ENCODE data around the gene SLC38A10. TPM values are rescaled to one million over a fixed set of nuclear protein-coding genes. Genes with fewer than 3 reads are reported as not detected.

SLC38A10 gene
- total and polyA plus RNA-seq, 7 donors: 7.8 to 88.7 (median 37.9) TPM

GRCh38 chr17:81254955-81255717 lies 40.0 kb downstream of the SLC38A10 start:
- peaks cover 0 to 19% (median 18%) of the 10 kb centered on the region in 4 donors for H3K4me1 ChIP-seq
- WGBS, 2 donors: 16 to 52% methylated on average over 35 of the region's 35 CpGs
- peak in 1 of 4 donors; percentile 33 for TF ChIP-seq POLR2AphosphoS5 (IDR thresholded peaks at IDR 0.05)
- TF ChIP-seq EP300 (IDR thresholded peaks at IDR 0.05): no peak
- TF ChIP-seq CTCF (IDR thresholded peaks at IDR 0.05): peak; percentile 55 to 66 (median 58)
- no peak for TF ChIP-seq POLR2A (IDR thresholded peaks at IDR 0.05)

GRCh38 chr17:81253358-81254131 lies 41.6 kb downstream of the SLC38A10 start:
- intact Hi-C loops (cut with DNase I): loop anchor here (1.0 kb wide), 1 partner anchor 348 kb away; no protein-coding TSS in a partner anchor
- H3K36me3 ChIP-seq: peaks cover 0 to 37% (median 0%) of the 10 kb centered on the region in 4 donors
- no peaks in the 10 kb centered on the region for H3K9me3 ChIP-seq
- no peak for DNase-seq
- H3K4me3 ChIP-seq: no peak overlapping the region
- no peaks in the 10 kb centered on the region for H3K27me3 ChIP-seq
- 64 to 68% methylated on average over 19 of the region's 19 CpGs for WGBS, 2 donors
- TF ChIP-seq POLR2AphosphoS5 (IDR thresholded peaks at IDR 0.05) (no peak), CTCF (IDR thresholded peaks at IDR 0.05) (peak; percentile 87 to 94 (median 90))
- H3K27ac ChIP-seq: peak overlapping the region in 1 of 4 donors; percentile 85
- peaks cover 0 to 19% (median 18%) of the 10 kb centered on the region in 4 donors for H3K4me1 ChIP-seq

More at GRCh38 chr17:81254955-81255717, 40.0 kb downstream of the SLC38A10 start:
- Histone ChIP-seq H3K36me3 (peaks cover 4 to 46% (median 15%) of the 10 kb centered on the region in 4 donors), H3K27ac (peak overlapping the region; percentile 36 to 85 (median 58)), H3K27me3 (no peaks in the 10 kb centered on the region), H3K4me3 (peak overlapping the region in 1 of 4 donors; percentile 15), H3K9me3 (no peaks in the 10 kb centered on the region)
- intact Hi-C loops (cut with DNase I): loop anchor here (1.0 kb wide), 1 partner anchor 229 kb away; no protein-coding TSS in a partner anchor
- peak; percentile 95 for DNase-seq

- Histone ChIP-seq H3K27me3 (no peaks in the 10 kb centered on the region), H3K4me1 (peaks cover 0 to 19% (median 18%) of the 10 kb centered on the region in 4 donors), H3K9me3 (no peaks in the 10 kb centered on the region), H3K36me3 (peaks cover 0 to 35% (median 0%) of the 10 kb centered on the region in 4 donors), H3K4me3 (no peak overlapping the region), H3K27ac (no peak overlapping the region)
- WGBS, 2 donors: 56 to 85% methylated on average over 15 of the region's 15 CpGs
- no peak for TF ChIP-seq POLR2A (IDR thresholded peaks at IDR 0.05)
- TF ChIP-seq POLR2AphosphoS5 (IDR thresholded peaks at IDR 0.05): no peak
- no peak for TF ChIP-seq EP300 (IDR thresholded peaks at IDR 0.05)
- TF ChIP-seq CTCF (IDR thresholded peaks at IDR 0.05): no peak
- DNase-seq: no peak
- intact Hi-C loops (cut with DNase I): loop anchor here (1.0 kb wide), 1 partner anchor 348 kb away; no protein-coding TSS in a partner anchor
Observed at GRCh38 chr17:81252987-81253329, 42.1 kb downstream of the SLC38A10 start.

- intact Hi-C loops (cut with DNase I): no loop called here
- no peak for TF ChIP-seq POLR2A (IDR thresholded peaks at IDR 0.05)
- TF ChIP-seq EP300 (IDR thresholded peaks at IDR 0.05): no peak
- no peak for TF ChIP-seq CTCF (IDR thresholded peaks at IDR 0.05)
- no peak for TF ChIP-seq POLR2AphosphoS5 (IDR thresholded peaks at IDR 0.05)
- H3K27ac ChIP-seq: no peak overlapping the region
- DNase-seq: no peak
- WGBS, 2 donors: 58 to 85% methylated on average over 15 of the region's 15 CpGs
- H3K36me3 ChIP-seq: peaks cover 0 to 35% (median 0%) of the 10 kb centered on the region in 4 donors
- H3K27me3 ChIP-seq: no peaks in the 10 kb centered on the region
- no peaks in the 10 kb centered on the region for H3K9me3 ChIP-seq
- peaks cover 0 to 19% (median 18%) of the 10 kb centered on the region in 4 donors for H3K4me1 ChIP-seq
- H3K4me3 ChIP-seq: no peak overlapping the region
Observed at GRCh38 chr17:81252326-81252986, 42.7 kb downstream of the SLC38A10 start.
